Tongue (tissue), 2 donors: ENCODE measurements around the gene CKS2. TPM values are rescaled to one million over a fixed set of nuclear protein-coding genes. Genes with fewer than 3 reads are reported as not detected.

Source experiments
- small RNA-seq: library from RNA; depleted of rRNA; stranded (forward); fragments of <200 nt; gene quantifications from one replicate; pipeline ENCODE3, GENCODE V24; 2014; ENCODE audit warnings: low replicate concordance
- total RNA-seq: library from RNA; depleted of rRNA; stranded (reverse); fragments of >200 nt; gene quantifications from one replicate; pipeline ENCODE4 v1.2.3, GENCODE V29; 2014

CKS2 gene
- total RNA-seq, 1 donor from 2014 or later: 48.1 TPM

Small RNAs within 50 kb of the gene (small RNA-seq; reads per million reads assigned to genes)
- gene MIR3153: not detected

Other genes starting within 250 kb of the CKS2 start
- 1.1 TPM for gene SHC3, start 132.4 kb upstream of the CKS2 start, total RNA-seq
- 50.0 TPM for gene SECISBP2, start 7.3 kb downstream of the CKS2 start, total RNA-seq
- gene SEMA4D, start 186.9 kb downstream of the CKS2 start, total RNA-seq: 35.8 TPM